Globus pallidus (tissue), 1 donor: ENCODE data around the gene AGAP1.
A peak's percentile ranks its signal among the peaks of the same experiment; 100 is the strongest.

Experiments
- DNase-seq: peaks from one replicate; pipeline ENCODE4 v3.0.0-alpha.2; 2015; ENCODE audit warnings: low spot score

AGAP1 gene

DNA sequence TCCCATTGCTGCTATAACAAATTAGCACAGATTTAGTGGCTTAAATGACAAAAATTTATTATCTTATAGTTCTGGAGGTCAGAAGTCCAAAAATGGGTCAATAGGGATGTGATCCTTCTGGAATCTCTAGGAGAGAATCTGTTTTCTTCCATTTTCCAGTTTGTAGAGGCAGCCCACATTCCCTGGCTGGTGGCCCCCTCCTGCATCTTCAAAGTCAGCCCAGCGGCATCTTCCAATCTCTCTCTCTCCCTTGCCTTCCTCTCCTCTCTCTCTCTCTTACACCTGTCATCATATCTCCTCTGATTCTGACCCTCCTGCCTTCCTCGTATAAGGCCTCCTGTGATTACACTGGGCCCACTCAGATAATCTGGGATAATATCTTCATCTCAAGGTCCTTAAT, 3.9 kb upstream of the AGAP1 start:
- DNase-seq, result no peak

DNA sequence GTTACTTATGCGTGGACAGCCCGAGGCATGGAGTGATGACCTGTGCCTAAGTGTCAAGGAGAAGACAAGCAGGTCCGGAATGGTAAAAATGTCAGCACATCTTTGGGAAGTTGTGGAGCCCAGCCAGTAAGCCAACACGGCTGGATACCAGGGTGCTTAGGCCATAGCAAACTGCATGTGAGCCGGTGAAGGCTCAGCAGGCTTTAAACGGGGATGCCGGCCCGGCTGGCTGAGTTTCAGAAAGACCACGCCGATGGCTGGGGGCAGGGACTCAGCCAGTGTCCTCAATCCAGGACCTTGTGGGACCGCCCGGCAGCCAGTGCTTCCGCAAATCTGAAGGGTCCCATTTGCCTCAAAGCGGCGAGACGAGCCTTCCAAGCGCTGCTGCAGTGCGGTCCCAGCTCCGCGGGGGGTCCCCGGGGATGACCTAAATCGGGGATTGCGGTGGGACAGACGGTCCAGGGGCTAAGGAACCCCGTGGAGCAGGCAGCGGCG, 946 bp upstream of the AGAP1 start:
- DNase-seq, result no peak

DNA sequence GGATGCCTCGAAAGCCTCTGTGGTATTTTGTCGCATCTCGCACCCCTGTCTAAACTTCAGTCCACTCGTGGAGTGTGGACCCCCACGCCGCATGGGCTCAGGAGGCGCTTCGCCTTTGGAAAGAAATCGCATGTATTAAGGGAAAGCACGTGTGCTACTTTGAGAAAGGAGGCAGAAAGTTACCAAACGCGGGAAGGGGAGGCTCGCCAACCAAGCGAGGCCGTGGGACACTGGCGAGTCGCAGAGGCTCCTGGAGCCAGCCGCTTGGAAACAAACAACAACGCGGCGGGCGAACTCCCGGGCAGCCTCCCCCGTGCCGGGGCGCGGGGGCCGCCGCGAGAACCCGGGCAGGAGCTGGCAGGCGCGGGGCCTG, 455 bp upstream of the AGAP1 start:
- DNase-seq, result peak; percentile 54

GRCh38 chr2:235494716-235495372, 1.0 kb downstream of the AGAP1 start:
- DNase-seq, result peak; percentile 33

DNA sequence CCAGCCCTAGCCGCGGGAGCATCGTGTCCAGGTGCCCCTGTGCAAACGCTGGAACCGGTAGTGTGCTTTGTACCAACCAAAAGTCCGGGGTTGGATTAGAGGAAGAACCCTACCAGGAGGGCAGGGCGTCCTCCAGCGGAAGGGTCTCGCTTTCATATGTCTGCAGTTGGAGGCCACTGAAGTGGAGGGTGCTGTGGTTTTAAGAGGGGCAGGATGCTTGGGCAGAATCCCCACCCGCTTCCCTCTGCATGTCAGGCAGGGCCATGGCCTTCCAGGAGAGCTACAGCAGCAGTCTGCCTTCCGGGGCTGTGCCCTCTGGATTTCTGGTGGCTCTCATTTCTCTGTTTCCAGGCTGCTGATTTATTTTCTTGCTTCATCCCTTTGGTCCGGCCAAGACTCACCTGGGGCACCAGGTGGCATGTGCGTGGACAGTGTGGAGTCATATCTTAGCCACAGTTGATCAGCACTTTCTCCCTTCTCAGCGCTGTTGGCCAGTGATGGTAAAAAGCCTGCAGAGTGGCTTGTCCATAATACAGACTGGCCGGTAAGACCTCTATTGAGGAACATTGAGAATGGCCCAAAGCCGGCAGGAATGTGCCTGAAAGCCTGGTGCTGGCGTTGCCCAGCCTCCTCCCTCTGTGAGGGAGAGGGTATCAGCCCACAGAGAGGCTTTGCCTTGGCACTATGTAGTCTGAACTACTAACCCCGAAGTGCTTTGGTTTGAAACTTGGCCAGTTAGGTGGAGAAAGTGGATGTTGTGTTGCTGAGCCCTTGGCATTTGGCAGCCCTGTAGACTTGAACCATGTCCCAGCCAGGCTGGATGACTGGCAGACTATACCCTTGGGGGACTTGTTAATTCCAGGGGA, 1.8 kb downstream of the AGAP1 start:
- DNase-seq, result peak; percentile 40

GRCh38 chr2:235496239-235496621, 2.4 kb downstream of the AGAP1 start:
- peak; percentile 35 for DNase-seq

DNA sequence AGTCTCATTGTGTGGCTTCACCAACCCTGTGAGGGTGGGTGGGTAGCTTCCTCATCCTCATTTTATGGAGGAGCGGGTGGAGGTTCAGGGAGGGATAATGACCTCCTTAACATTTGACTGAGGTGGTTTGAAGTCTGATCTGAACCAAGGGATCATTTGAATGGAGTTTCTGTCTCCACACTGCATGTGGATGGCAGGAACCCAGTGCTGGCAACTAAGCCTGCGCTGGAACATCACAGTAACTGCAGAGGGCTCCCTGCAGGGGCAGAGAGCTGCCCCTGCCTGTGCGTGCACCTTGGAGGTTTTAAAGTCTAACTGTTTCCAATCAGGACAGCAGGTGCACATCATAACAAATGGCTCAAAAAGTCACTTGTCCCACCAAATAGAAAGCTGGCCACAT, 3.3 kb downstream of the AGAP1 start:
- peak; percentile 75 for DNase-seq

GRCh38 chr2:235498541-235498940, 4.7 kb downstream of the AGAP1 start:
- peak; percentile 20 for DNase-seq

DNA sequence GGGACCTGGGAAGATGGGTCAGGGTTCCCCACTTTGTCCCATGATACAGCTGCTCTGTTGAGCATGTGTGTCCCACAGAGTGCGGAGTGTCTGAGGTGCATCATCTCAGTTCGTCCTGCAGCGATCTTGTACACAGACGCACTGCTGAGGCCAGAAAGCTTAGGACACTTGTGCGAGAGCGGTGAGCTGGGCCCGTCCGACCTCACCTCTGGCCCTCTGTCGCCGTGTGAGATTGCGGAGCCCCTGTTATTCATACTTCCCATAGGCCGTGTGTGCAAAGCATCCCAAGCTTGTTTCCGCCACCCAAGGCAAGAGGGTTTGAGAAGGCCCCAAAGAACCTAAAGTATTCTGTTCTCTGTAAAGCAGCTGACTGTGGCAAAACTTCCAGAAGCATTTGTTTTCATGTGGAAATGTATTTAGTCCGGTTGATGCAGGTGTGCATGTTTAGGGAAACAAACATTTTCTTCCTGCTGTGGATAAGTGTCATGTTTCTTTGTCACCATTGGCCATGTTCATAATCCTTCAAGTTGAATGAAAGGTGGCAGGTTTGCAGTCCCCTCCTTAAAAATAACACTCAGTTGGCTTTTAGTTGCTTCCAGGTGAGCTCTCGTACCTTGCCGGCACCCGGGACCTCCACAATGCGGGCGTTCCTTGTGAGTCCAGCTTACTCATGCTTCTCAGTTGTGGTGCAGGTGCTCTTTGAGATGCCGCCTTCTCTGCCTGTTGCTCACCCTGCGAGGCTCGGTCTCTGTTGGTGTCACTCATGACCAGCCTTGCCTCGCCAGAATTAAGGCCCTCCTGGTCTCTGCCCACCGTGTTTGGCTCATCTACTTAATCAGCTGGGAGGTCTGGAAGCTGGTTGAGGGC, 5.3 kb downstream of the AGAP1 start:
- DNase-seq, result no peak

GRCh38 chr2:235500110-235500760, 6.4 kb downstream of the AGAP1 start:
- DNase-seq, result no peak

DNA sequence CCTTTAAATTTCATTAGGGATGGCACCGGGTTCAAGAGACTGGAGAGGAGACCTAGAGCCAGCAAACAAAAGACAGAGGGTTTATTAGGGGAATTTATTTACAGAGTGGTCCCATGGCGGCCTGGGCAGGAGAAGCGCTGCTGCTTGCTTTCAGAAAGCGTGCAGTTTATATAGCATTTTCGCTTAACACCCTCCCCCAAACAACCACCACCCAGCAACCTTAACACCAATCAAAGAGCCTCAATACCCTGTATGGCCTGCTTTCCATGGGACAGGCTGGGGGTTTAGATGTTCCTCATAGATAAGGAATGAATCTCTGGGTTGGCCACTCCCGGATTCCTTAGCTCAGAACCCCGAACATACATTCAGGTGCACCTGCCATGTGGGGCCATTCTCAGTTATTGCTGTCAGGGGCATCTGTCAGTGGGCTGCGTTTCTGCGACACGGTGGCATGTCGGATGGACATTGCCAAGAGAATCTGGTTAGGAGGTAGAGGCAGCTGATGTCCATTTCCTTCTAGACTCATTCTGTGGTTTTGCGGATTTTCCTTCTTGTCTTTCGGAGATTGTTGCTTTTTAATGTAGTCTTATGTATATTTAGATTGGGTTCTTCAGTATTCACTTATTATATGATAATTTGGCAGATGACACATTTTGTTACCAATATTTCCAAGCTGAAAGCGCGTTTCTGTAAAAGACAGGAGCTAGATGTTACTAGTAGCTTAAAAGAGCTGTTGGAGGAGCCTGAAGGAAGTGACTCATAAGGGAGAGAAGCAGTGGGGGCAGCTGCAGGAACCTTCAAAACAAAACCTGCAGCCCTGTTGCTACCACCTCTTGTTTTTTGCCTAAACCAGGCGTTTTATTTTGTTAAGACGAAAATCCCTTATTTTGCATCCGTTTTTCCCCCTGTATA, 7.2 kb downstream of the AGAP1 start:
- no peak for DNase-seq

DNA sequence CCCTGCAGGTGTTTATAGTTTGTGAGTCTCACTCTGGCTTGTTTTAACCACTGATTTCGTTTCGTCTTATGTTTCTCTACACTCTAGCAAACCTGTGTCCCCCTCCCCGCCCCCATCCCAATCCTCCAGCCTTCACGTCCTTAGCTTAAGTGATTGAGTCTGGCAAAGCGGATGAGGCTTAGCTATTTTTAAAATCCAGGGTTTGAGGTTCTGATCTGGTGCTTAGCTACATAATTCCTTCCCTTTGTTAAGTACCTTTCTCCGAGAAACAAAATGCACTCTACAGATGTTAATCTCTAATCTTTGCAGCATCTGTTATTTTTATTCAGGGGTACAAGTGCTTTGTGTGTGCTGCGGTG, 7.8 kb downstream of the AGAP1 start:
- DNase-seq, result no peak

- DNase-seq, result no peak
These were observed 8.5 kb downstream of the AGAP1 start for GRCh38 chr2:235502336-235502735.

DNA sequence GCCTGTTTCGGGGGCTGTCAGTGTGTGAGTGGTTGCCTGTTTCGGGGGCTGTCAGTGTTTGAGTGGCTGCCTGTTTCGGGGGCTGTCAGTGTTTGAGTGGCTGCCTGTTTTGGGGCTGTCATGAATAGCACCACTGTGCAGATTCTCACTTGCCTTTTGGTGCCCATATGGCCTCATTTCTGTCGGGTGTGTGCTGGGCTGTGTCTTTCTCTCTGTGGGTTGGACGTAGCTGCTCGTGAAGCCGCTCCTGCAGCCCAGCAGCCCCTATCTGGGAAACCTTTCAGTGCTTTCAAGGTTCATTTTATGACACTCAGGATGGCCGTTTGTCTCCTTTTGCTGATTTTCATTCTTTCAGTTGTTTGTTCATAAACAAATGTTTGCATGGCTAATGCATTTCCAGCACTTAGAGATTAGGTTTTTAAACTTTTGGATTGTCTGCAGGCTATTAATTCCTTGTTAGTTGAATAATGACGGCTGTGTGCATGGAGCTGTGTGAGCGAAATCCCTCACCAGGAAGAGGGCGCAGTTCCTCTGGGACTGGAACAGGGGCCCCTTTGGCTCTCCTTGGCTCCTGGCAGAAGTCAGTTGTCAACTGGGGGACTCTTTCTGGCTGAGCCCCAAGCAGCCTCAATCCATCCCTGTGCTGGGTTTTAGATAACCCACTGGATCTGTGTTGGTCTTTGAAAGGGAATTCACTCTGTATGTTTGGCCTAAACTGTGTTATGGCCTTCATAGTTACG, 10.8 kb downstream of the AGAP1 start:
- peak; percentile 80 for DNase-seq

- DNase-seq, result peak; percentile 61
These were observed 11.4 kb downstream of the AGAP1 start for GRCh38 chr2:235505181-235505741.

- DNase-seq, result no peak
These were observed 12.6 kb downstream of the AGAP1 start for GRCh38 chr2:235506291-235506996.

DNA sequence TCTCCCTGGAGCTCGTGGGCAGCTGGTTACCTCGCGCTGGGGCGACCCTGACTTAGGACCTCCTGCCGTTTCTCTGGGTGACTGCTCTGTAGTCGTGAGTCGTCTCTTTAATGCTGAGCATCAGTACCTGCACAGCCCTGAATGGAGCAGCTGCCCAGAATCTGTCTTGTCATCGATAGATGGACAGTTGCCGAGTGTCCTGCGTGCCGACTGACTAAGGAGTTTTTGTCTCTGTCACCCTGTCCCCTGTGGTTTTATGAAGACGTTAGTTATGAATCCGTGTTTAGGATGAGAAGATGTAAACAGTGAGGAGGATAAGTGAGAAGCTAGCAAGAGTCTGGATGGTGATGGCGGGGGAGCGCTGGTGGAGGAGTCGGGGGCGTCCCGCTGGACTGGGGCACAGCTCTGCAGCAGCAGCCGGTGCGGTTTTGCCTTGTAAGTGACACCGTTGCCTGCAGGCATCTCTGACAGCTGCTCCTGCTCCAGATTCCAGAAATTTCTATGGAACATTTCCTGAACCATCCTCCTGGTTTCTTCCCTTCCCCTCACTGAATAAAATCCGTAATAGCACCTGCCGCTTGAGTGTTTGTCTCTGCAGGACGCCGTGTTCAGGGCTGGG, 13.3 kb downstream of the AGAP1 start:
- DNase-seq, result no peak

- DNase-seq, result no peak
These were observed 14.1 kb downstream of the AGAP1 start for GRCh38 chr2:235507928-235508327.
